ENCODE data around the gene PTGS2.

GRCh38 chr1:186708694-186709097, 28.5 kb upstream of the PTGS2 start:
- no peak for TF ChIP-seq CTCF (IDR thresholded peaks at IDR 0.05)
- TF ChIP-seq POLR2A (IDR thresholded peaks at IDR 0.05): no peak

Measured in vagina (tissue), 2 donors.